Endothelial cell of umbilical vein (primary cell): ENCODE data around the gene SGSM1.

Source experiments
- EZH2 ChIP-seq: IDR thresholded peaks from 2 replicates; pipeline ENCODE4 v1.6.1; 2012; ENCODE audit warnings: borderline replicate concordance, low read depth, mild to moderate bottlenecking, moderate library complexity, low read length, inconsistent platforms; ENCODE audit not compliant: severe bottlenecking
- FOS ChIP-seq: IDR thresholded peaks from 2 replicates; pipeline ENCODE4 v1.6.1; 2011; ENCODE audit warnings: mild to moderate bottlenecking, low read length, moderate library complexity, borderline replicate concordance; ENCODE audit not compliant: insufficient read depth
- POLR2A ChIP-seq: IDR thresholded peaks from 2 replicates; pipeline ENCODE4 v1.6.1; 2012; ENCODE audit warnings: low read depth, mild to moderate bottlenecking, control low read depth, low read length

GRCh38 chr22:24968066-24968561, 162.1 kb downstream of the SGSM1 start:
- no peak for TF ChIP-seq POLR2A
- TF ChIP-seq EZH2: no peak
- no peak for TF ChIP-seq FOS
